NB4 (cell line): ENCODE results near the gene ENG.

Experiments
- CTCF ChIP-seq: IDR thresholded peaks from one replicate; pipeline ENCODE4 v1.5.1; 2012; ENCODE audit warnings: low read depth, low read length
- MAX ChIP-seq: IDR thresholded peaks from 2 replicates; pipeline ENCODE4 v1.6.1; 2011; ENCODE audit warnings: low read depth, low read length
- MYC ChIP-seq: IDR thresholded peaks from 2 replicates; pipeline ENCODE4 v1.6.1; 2011; ENCODE audit warnings: low read depth, low read length
- POLR2A ChIP-seq: IDR thresholded peaks from 2 replicates; pipeline ENCODE4 v1.6.1; 2011; ENCODE audit warnings: mild to moderate bottlenecking; ENCODE audit not compliant: insufficient read length; ENCODE audit errors: extremely low read depth

GRCh38 chr9:127801955-127802575 is 52.4 kb downstream of the ENG start:
- TF ChIP-seq CTCF (no peak), POLR2A (no peak), MAX (no peak), MYC (no peak)
